Sigmoid colon (tissue), 7 donors: Measurements from ENCODE around the gene GRIK5. TPM values are rescaled to one million over a fixed set of nuclear protein-coding genes. Genes with fewer than 3 reads are reported as not detected.

Experiments
- DNase-seq: peaks from one replicate; pipeline ENCODE4 v3.0.0-alpha.2; 2019
- H3K27ac ChIP-seq, 4 donors: fragments of 200-600 bp; sonication (generic); one replicate each; pipeline ENCODE4 v1.5.1; 2016 to 2019; ENCODE audit warnings: mild to moderate bottlenecking in 1 of 4
- H3K27me3 ChIP-seq, 3 donors: fragments of 200-600 bp; sonication (generic); one replicate each; pipeline ENCODE4 v1.5.1; 2019; ENCODE audit warnings: mild to moderate bottlenecking in 1 of 3
- H3K36me3 ChIP-seq, 4 donors: fragments of 200-600 bp; sonication (generic); one replicate each; pipeline ENCODE4 v1.5.1; 2016 to 2019
- H3K4me1 ChIP-seq, 4 donors: fragments of 200-600 bp; sonication (generic); one replicate each; pipeline ENCODE4 v1.5.1; 2017 to 2019
- H3K4me3 ChIP-seq, 4 donors: fragments of 200-600 bp; sonication (generic); one replicate each; pipeline ENCODE4 v1.5.1; 2017 to 2019; ENCODE audit warnings: mild to moderate bottlenecking in 2 of 4, moderate library complexity in 1 of 4
- H3K9me3 ChIP-seq, 4 donors: fragments of 200-600 bp in 3 of 4; sonication (generic) in 3 of 4; one replicate each; pipeline versions ENCODE4 v1.5.1 to v1.6.1; 2013 to 2019
- EP300 ChIP-seq, 4 donors: sonication (generic); formaldehyde crosslinking; IDR thresholded peaks; one replicate each; pipeline ENCODE4 v1.6.1; 2017; ENCODE audit warnings: antibody characterized with exemption in 4 of 4
- POLR2A ChIP-seq, 2 donors: fragments of 450-650 bp; IDR thresholded peaks; one replicate each; pipeline ENCODE4 v1.6.1; 2016; ENCODE audit warnings: antibody characterized with exemption in 2 of 2, mild to moderate bottlenecking in 2 of 2, moderate library complexity in 2 of 2
- POLR2AphosphoS5 ChIP-seq, 4 donors: sonication (generic); formaldehyde crosslinking; IDR thresholded peaks; one replicate each; pipeline ENCODE4 v1.6.1; 2017; ENCODE audit warnings: antibody characterized with exemption in 4 of 4
- WGBS, 2 donors: extraction: QIAGEN DNeasy Blood & Tissue Kit; methylation state at CpG; one replicate each; pipeline ENCODE4 v1.1.7; 2013; 5-methylcytosine and 5-hydroxymethylcytosine counted together
- intact Hi-C: fragments of 100-400 bp; cut with DNase I; formaldehyde crosslinking; loops from one replicate; pipeline ENCODE4 v1.15.1; 2023
- polyA plus RNA-seq, 3 donors: library from polyadenylated mRNA; stranded (reverse); fragments of 200-250 nt; gene quantifications; one replicate each; pipeline ENCODE4 v1.2.3, GENCODE V29; 2013
- total RNA-seq, 4 donors: library from RNA; depleted of rRNA; stranded (reverse); fragments of >200 nt; gene quantifications; one replicate each; pipeline ENCODE4 v1.1.0, GENCODE V29; 2016
- TF ChIP-seq, protein P1 (sequence below), 4 experiments: fragments of 450-650 bp in 3 of 4; fragments of 200-600 bp in 1 of 4; IDR thresholded peaks; one replicate each; pipeline ENCODE4 v1.5.1; 2016 to 2019; ENCODE audit warnings: antibody characterized with exemption in 4 of 4, mild to moderate bottlenecking in 3 of 4, moderate library complexity in 2 of 4
- donor health status: healthy with polysubstance abuse.
- donor health status: Bipolar disorder and iron deficiency.
- donor health status: healthy.

The GRIK5 gene
- total and polyA plus RNA-seq, 7 donors, result under 0.01 to 23.3 (median 10.3) TPM; not detected in 1

DNA sequence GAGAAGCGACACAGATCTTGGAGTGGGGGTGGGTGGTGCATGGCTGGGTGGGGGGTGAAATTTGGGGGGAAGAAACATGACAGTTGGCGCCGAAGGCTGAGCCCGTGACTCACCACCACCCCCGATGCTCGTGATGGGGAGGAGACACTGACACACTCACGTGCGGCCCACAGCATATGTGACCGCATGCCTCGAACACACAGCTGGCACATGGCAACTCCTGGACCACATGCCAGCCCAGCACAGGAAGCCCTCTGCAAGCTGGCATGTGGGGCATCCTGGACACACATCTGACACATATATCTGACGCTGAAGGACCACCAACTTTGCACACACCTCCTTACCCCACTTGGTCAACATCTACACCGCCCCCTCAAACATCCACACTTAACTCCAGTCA lies 1.2 kb upstream of the GRIK5 start:
- H3K36me3 ChIP-seq, result no peaks in the 10 kb centered on the region
- H3K4me3 ChIP-seq, result no peak overlapping the region
- no peak overlapping the region for H3K27ac ChIP-seq
- WGBS, 2 donors, result 93 to 94% methylated on average over 12 of the region's 12 CpGs
- TF ChIP-seq EP300 (IDR thresholded peaks at IDR 0.05), result no peak
- TF ChIP-seq POLR2AphosphoS5 (IDR thresholded peaks at IDR 0.05), result no peak
- intact Hi-C loops, result no loop called here
- no peaks in the 10 kb centered on the region for H3K27me3 ChIP-seq
- DNase-seq, result no peak
- no peaks in the 10 kb centered on the region for H3K9me3 ChIP-seq
- peaks cover 0 to 45% (median 35%) of the 10 kb centered on the region in 4 donors for H3K4me1 ChIP-seq

DNA sequence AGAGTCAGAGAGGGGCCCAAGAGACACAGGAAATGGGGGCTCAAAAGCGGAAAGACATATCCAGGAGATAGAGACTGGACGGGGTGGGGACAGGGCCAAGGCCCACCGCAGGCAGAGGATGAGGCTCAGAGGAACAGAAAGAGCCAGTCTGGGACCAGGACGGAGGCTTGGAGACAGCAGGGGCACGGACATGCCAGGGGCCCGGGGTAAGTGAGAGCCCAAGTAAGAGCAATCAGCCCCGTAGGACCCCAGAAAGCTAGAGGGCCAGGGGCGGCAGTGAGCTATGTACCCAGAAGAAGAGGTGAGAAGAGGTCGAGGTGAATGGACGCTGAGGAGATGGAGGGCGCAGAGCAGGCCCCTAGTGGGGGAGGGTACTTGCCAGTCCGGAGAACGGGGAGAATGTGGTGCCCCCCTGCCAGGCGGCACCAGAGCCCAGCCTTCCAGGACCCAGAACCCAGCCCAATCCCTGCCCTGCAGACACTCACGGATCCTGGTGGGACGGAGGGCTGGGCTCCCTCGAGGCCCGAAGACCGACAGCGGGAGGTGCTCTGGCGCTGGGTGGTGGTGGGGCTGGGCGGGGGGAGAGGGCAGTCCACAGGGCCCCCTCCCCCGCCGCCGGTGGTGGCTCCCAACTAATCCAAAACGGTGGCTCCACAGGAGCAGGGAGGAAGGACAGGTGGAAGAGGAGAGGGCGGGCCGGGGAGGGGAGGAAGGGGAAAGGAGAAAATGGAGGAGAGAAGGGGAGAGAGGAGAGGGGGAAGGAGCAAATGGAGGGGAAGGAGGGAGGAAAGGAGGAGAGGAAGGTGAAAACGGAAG lies 1.0 kb downstream of the GRIK5 start:
- H3K36me3 ChIP-seq, result peaks cover 6 to 19% (median 11%) of the 10 kb centered on the region in 4 donors
- intact Hi-C loops, result no loop called here
- peaks cover 0 to 37% (median 26%) of the 10 kb centered on the region in 4 donors for H3K4me1 ChIP-seq
- DNase-seq, result no peak
- WGBS, 2 donors, result 15 to 30% methylated on average over 29 of the region's 29 CpGs
- TF ChIP-seq POLR2A (IDR thresholded peaks at IDR 0.05), result no peak
- no peak for TF ChIP-seq EP300 (IDR thresholded peaks at IDR 0.05)
- TF ChIP-seq, protein P1, sequence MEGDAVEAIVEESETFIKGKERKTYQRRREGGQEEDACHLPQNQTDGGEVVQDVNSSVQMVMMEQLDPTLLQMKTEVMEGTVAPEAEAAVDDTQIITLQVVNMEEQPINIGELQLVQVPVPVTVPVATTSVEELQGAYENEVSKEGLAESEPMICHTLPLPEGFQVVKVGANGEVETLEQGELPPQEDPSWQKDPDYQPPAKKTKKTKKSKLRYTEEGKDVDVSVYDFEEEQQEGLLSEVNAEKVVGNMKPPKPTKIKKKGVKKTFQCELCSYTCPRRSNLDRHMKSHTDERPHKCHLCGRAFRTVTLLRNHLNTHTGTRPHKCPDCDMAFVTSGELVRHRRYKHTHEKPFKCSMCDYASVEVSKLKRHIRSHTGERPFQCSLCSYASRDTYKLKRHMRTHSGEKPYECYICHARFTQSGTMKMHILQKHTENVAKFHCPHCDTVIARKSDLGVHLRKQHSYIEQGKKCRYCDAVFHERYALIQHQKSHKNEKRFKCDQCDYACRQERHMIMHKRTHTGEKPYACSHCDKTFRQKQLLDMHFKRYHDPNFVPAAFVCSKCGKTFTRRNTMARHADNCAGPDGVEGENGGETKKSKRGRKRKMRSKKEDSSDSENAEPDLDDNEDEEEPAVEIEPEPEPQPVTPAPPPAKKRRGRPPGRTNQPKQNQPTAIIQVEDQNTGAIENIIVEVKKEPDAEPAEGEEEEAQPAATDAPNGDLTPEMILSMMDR (IDR thresholded peaks at IDR 0.05), result no peak
- TF ChIP-seq POLR2AphosphoS5 (IDR thresholded peaks at IDR 0.05), result no peak
- no peaks in the 10 kb centered on the region for H3K27me3 ChIP-seq
- peak overlapping the region; percentile 56 to 65 (median 62) for H3K4me3 ChIP-seq
- H3K27ac ChIP-seq, result peak overlapping the region; percentile 66 to 83 (median 74)
- no peaks in the 10 kb centered on the region for H3K9me3 ChIP-seq

DNA sequence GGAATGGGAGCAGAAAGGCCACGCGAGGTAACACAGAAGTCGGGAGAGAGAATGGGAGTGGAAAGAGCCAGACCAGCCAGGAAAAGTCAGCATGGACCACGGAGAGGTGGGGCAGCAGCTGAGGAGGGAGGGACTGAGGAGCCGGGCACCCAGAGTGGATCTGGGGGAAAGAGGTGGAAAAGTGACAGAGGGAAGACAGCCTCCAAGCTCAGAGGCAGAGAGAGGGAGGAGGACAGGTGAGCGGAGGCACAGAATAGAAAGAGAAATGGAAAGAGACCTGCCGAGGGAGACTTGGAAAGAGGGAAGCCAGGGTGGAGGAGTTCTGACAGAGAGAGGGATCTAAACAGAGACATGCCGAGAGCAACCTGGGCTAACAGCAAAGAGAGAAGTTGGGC lies 1.6 kb downstream of the GRIK5 start:
- Histone ChIP-seq H3K4me3 (peak overlapping the region; percentile 56 to 65 (median 62)), H3K4me1 (peaks cover 0 to 37% (median 26%) of the 10 kb centered on the region in 4 donors), H3K36me3 (peaks cover 6 to 24% (median 11%) of the 10 kb centered on the region in 4 donors), H3K27ac (peak overlapping the region; percentile 66 to 83 (median 74)), H3K9me3 (no peaks in the 10 kb centered on the region), H3K27me3 (no peaks in the 10 kb centered on the region)
- intact Hi-C loops, result no loop called here
- no peak for DNase-seq
- TF ChIP-seq EP300 (IDR thresholded peaks at IDR 0.05) (no peak), POLR2A (IDR thresholded peaks at IDR 0.05) (no peak), POLR2AphosphoS5 (IDR thresholded peaks at IDR 0.05) (no peak)
- TF ChIP-seq, protein P1 (IDR thresholded peaks at IDR 0.05), result no peak
- 46 to 53% methylated on average over 8 of the region's 8 CpGs for WGBS, 2 donors

DNA sequence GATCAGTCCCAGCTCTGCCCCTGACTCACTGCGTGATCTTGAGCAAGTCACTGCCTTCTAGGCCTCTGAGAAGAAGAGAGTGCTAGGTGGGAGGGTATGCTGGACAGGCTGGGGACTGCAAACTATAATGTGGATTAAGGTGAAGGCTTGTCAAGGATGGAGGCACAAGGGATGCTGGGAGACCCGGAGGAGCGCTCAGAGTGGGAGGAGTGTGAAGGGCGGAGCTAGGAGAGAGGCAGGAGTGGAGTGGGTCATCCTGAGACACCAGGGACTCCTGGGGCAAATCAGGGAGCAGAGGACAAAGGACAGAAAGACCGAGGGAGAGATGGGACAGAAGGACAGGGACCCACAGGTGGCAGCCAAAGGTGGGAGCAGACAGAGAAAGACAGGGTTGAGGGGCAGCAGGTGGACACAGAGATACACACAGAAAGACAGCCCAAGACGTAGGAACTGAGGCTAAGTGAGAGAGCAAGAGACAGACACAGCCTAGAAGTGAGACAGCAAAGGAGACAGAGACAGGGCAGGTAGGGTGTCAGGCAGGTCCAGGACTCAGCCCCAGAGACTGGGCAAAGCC lies 2.6 kb downstream of the GRIK5 start:
- no peak for DNase-seq
- Histone ChIP-seq H3K9me3 (no peaks in the 10 kb centered on the region), H3K4me1 (peaks cover 0 to 37% (median 26%) of the 10 kb centered on the region in 4 donors), H3K36me3 (peaks cover 6 to 34% (median 14%) of the 10 kb centered on the region in 4 donors), H3K27me3 (no peaks in the 10 kb centered on the region), H3K4me3 (no peak overlapping the region), H3K27ac (no peak overlapping the region)
- TF ChIP-seq POLR2AphosphoS5 (IDR thresholded peaks at IDR 0.05) (no peak), POLR2A (IDR thresholded peaks at IDR 0.05) (no peak), EP300 (IDR thresholded peaks at IDR 0.05) (no peak)
- TF ChIP-seq, protein P1 (IDR thresholded peaks at IDR 0.05), result no peak
- WGBS, 2 donors, result 48 to 79% methylated on average over 6 of the region's 6 CpGs
- intact Hi-C loops, result no loop called here

DNA sequence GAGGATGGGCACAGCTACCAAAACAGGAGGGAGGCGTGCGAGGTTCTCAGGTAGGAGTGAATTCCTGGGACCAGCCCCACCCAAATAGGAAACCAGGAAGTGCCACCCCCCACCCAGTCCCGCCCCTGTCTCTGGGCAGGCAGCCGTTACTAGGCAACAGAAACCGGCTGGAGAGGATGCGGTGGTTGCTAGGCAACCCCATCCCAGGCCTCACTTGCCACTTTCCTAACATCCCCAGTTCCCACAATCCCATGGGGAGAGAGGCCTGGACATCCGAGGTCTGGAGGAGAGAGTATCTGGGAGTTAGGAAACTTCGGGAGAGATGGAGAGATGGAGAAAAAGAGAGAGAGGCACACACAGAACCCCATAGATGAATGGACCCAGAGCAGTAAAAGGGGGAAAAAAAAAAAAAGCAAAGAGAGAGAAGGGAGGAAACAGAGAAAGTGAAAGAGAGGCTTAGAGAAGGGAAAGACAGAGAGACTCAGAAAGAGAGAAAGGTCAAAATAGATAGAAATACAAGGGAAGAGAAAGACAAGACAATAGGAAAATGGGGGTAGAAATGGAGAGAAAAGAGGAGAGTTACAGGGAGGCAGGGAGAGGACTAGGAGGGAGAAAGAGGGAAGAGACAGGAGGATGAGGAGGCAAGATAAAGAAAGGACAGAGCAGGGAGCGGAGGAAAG lies 3.8 kb downstream of the GRIK5 start:
- TF ChIP-seq EP300 (IDR thresholded peaks at IDR 0.05) (no peak), POLR2A (IDR thresholded peaks at IDR 0.05) (no peak), POLR2AphosphoS5 (IDR thresholded peaks at IDR 0.05) (no peak)
- TF ChIP-seq, protein P1 (IDR thresholded peaks at IDR 0.05), result no peak
- WGBS, 2 donors, result 24 to 58% methylated on average over 9 of the region's 9 CpGs
- Histone ChIP-seq H3K36me3 (peaks cover 6 to 45% (median 17%) of the 10 kb centered on the region in 4 donors), H3K9me3 (no peaks in the 10 kb centered on the region), H3K4me3 (no peak overlapping the region), H3K27me3 (no peaks in the 10 kb centered on the region), H3K4me1 (peaks cover 0 to 37% (median 26%) of the 10 kb centered on the region in 4 donors), H3K27ac (no peak overlapping the region)
- no peak for DNase-seq
- intact Hi-C loops, result no loop called here
